NCI-H2107 treated with DMSO at 0.1 percent for 48 hours (cell line): ENCODE results near the gene KMT2C.
"Not testable (repeated sequence)": the region's sequence is repeated elsewhere in the genome, so short reads cannot be mapped to it uniquely, and the experiment has no call there.

Experiments
- DNase-seq: peaks from one replicate; lab custom pipeline; 2025; ENCODE audit not compliant: unreplicated experiment; lab: John Stamatoyannopoulos, UW

Gene KMT2C

DNA sequence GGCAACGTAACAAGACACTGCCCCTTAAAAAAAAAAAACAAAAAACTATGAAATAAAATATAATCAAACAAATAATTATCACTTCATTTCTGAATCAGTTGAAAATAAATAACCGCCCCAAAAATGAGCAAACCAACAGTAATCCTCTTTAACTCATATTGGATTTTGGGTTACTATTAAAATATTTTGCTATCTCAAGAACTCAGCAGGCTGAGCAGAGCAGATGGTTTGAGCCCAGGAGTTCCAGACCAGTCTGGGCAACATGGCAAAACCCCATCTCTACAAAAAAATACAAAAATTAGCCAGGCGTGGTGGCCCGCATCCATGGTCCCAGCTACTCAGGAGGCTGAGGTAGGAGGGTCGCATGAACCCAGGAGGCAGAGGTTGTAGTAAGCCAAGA lies 216.2 kb downstream of the KMT2C start:
- DNase-seq, result not testable (repeated sequence)

DNA sequence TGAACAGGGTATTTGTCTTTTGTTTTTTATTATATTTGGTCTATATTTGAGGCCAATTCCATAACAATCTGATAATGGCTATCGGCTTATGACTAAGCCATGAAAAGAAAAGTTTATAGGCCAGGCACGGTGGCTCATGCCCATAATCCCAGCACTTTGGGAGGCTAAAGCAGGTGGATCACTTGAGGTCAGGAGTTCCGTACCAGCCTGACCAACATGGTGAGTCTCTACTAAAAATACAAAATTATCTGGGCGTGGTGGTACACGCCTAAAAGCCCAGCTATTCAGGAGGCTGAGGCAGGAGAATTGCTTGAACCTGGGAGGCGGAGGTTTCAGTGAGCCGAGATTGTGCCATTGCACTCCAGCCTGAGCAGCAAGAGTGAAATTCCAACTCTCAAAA lies 227.0 kb downstream of the KMT2C start:
- not testable (repeated sequence) for DNase-seq

DNA sequence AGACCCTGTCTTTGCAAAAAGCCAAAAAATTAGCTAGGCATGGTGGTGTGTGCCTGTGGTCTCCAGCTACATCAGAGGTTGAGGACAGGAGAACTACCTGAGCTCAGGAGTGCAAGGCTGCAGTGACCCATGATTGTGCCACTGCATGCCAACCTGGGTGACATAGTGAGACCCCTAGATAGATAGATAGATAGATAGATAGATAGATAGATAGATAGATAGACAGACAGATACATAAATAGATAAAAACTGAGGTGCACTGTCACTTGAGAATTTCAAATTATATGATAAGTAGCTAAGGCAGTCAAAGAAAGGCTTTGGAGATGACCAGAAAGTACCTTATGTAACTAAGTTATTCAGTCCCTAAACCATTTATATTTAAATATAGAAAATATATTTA lies 231.4 kb downstream of the KMT2C start:
- not testable (repeated sequence) for DNase-seq

DNA sequence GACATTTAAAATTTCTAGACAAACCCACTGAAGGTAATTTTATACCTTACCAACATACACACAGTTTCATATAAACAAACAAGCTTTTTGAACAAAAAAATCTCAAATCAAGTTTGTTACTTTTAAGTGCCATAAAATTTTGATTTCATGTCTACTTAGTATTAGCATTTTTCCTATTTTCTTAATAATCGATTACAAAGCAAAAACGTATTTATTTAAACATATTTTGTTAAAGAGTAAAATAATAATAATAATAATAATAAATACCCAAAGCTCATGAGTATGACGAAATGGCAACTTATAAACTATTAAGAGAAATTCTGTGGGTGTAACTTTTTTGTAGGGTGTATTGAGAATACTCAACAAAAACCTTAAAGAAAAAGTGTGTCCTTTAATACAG lies 232.7 kb downstream of the KMT2C start:
- DNase-seq, result no peak

DNA sequence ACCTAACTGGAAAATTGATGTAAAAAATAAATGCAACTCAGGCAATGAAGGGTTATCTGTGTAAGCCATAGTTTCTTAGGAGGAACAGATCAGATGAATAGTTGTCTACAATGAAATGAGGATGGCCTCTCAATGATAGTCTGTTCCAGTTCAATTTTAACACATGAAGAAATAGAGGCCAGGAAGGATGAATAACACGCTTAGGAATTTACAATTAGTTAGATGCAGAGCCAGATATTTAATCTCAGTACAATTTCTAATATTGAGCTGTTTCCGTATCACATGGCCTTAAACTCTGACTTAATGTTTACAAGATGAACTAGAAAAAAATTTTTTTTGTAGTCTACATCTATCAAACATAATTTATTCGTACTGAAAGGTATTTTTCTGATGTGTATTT lies 233.7 kb downstream of the KMT2C start:
- no peak for DNase-seq

DNA sequence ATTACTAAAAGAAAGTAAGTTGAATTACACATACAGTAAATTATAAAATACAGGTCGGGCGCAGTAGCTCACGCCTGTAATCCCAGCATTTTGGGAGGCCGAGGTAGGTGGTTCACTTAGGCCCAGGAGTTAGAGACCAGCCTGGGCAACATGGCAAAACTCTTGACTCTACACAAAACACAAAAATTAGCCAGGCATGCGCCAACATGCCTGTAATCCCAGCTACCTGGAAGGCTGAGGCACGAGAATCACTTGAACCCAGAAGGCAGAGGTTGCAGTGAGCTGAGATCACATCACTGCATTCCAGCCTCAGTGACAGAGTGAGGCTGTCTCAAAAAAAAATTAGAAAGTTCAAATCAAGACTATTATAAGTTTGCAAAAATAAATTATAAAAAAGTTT lies 235.4 kb downstream of the KMT2C start:
- no peak for DNase-seq

DNA sequence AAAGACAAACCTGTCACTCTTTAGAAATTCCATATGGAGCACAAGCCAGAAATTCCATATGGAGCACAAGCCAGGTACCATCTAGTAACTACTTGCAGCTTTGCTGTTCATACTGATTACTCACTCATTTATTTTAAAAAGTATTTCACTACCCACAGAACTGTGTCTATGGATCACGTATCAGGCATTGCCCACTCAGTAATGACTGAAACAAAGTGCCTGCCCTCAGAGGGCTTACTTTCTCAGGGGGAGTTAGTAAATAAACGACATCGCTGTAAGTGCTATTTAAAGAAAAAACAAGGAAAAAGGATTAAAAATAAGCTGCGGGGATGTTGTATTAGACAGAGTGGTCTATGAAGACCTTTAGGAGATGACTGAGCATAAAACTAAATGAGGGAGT lies 239.4 kb downstream of the KMT2C start:
- DNase-seq, result no peak

DNA sequence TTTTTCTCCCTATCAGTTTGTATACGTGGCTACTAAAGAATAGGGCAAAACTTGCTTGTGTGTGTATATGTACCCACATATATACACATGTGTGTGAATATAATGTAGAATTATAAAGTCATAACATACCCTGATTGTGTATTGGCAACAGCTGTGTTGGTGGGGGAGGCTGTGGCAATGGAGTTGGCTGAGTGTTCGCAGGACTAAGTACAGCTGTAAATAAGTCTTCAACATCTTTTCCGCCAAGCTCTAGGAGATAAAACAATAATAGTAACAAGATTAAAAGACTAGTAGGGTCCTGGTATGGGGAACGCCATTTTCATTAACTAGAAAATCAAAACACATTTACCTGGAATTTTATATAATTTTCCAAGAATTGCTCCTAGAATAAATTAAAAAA lies 241.9 kb downstream of the KMT2C start:
- DNase-seq, result no peak

DNA sequence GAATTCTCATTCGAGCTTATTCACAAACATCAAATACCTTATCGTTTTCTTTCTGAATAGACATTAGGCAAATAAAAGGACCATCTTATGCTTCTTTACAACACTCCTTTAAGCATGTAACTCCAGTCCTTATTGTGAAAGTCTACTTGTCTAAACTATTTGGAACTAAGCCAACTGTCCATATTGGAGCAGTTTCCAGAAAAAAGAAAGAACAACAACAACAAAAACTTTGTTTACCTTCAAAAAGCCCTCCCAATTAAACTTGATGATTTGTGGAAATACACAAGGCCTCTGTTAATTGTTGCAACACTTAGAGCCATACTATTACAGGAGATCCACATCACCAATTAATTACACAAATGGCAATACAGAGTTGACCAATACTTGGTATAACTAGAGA lies 246.7 kb downstream of the KMT2C start:
- DNase-seq, result no peak

DNA sequence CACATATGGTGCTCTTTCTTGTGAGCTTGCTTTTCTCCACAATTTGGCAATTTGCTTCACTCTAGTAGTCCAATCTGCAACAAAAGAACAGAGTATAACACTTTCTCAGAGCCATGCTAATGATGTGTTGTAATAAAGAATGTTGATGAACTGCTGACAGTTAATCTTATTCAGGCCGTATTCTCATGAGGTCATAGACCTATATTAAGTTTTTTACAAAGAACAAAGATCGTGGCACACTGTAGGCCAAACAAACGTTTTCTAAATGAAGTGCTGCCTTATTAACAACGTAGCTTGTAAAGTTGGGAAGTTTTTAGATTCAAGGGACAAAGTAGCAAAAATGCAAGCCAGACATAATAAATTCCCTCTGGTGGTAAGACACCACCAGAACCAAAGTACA lies 250.2 kb downstream of the KMT2C start:
- no peak for DNase-seq

DNA sequence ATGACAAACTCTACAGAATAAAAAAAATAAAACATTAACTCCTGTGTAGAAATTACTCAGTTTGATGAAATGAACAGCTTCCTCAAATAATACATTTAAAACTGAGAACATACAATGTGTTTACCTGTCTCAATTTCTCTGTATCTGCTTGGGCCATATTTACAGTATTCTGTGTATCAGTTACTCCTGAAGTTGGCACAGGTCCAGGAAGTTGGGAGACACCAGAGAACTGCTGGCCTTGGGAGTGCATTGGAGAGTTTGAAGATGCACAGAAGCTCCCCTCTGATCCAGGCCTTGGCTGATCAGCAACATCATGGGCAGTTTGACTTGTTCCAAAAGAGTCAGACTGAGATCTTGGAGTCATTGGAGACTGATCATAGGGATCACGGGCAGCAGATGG lies 255.2 kb downstream of the KMT2C start:
- DNase-seq, result no peak

DNA sequence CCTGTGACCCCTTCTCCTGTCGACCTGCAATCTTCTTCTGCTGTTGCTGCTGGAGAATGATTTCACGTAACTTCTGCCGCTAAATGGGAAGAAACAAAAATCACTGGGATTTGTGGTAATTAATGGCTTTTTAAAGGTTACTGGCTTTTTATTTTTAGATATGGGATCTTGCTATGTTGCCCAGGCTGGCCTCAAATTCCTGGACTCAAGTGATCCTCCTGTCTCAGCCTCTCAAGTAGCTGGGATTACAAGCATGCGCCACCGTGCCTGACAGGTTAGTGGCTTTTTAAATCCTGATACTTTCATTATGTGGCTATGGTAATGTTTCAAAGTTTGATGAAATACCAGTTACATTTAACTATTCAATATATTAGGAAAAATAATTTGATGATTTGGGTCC lies 255.8 kb downstream of the KMT2C start:
- DNase-seq, result no peak

DNA sequence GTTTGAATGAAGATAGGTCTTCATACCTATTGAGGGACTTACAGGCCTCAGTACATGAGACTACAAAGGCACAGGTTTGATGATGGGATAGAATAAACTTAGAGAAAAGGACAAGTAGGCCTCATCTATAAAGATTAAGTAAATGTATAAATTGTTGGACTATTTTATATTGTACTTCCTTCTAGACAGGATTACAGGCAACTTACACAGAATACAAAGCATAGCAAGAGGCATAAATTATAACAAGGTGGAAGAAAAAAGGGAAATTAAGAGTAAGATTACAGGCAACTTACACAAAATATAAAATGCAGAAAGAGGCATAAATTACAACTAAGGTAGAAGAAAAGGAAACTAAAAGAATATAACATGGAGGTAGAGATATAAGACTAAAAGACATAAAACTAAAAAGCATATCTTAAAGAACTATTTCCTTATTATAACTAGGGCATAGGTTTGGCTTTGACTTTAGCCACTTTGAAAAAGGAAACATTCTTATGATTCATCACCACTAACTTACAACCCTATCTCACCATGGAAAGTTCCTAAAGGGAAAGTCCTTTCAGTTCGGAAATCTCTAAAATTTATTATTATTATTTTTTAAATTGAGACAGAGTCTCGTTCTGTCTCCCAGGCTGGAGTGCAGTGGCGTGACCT lies 257.3 kb downstream of the KMT2C start:
- no peak for DNase-seq

DNA sequence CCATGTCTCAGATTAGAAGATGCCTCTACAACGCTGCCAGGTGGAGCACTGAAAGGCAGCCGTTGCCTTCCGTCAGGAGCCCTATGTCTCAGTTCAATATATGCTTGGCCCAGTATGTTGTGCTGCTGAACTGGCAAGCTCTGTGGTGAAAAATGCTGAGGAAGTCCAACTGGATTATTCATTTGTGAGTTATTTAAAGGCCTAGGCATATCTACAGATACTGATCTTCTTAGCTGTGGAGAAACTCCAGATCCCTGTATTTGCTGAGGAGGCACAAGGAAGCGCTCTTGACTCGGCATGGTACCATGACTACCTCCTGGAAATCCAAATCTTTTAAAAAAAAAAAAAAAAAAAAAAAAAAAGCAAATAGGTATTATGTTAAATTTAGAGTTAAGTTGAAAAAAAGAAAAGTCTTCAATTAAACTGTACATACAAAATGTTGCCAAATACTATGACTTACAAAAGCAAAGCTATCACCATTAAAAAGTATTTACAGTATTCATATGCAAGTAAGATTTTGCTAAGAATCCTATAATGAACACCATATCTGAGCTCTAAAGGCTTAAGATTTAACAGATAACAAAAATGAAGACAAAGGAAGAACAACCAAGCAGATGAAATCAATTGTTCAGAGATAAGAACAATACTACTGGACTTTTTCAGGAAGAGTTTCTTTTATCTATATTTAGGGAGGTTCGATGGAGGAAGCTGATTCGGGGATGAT lies 258.0 kb downstream of the KMT2C start:
- DNase-seq, result no peak

DNA sequence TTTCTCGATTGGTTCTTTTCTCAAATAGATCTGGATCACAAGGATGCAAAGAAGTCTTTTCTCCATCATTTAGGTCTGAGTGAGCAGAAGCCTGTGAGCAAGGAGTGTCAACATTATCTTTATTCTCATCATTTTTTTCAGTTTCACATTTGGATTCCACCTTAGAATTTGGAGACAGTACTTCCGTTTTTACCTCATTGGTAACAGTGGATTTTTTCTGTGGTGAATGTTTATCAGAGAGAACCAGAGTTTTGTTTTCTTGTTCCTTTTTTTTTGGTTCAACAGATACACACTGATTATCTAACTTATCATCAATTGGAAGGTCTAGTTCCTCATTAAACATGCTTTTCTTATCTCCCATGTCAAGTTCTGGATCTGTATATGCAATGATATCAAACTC lies 259.0 kb downstream of the KMT2C start:
- DNase-seq, result no peak

DNA sequence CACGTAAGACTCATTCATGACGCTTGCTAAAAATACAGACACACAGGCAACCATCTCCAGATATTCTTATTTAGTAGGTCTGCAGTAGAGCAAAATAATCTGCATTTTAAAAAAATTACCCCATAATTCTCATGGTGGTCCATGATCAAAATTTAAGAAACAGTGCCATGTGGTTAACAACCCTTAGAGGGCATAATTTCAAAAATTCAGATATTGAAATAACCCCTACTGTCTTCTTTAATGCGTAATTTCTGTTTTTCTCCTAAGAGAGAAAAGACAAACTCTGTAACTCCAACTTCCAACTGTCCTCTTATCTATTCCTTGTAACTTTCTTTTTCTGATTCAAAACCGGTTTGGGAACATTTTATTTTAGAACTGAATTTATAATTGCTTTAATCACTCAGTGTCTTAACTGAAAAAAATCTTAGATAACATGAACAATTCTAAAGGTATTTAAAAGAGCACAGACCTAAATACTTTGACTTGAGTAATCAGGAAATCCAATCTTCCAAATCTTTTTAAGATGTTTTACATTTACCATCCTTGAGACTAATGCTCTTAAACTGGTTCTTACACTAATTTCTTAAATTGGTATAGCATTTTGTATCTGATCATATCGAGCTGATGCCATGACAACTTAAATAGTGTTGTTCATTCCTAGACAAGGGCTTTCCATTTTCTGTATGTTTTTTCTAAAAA lies 262.3 kb downstream of the KMT2C start:
- DNase-seq, result no peak

DNA sequence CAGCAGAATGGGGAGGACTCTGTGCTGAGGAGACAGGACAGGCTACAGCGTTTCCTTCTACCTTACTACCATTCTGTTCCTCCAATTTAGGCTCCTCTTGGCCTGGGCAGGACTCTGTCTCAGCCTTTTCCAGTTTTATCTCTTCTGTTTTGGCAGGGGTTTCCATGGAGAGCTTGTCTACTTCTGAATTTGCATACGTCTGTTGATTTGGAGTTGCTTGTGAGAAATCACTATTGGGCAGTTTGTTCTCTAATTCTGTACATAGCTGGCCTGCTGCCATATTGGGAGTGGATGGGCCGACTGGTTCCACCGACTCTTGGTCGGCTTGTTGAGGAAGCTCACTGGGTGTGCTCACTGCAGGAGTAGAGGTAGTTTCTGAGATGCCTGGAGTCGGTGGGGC lies 273.5 kb downstream of the KMT2C start:
- no peak for DNase-seq

DNA sequence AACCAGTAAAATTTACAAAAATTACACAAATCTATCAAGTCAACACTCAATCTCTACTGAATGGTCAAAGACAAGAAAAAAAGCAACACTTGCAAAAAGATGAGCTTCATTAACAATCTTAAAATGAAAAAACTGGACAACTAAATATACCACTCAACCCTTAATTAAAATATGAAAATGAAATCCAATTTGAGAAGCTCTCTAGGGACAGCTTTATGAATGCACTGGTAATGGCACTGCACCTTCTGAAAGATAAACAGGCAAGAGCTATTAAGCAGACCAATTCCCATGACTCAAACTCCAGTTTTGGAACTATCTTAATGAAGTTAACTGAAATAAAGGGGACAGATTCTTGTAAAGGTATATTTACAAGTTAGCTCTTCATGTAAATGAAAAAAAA lies 274.6 kb downstream of the KMT2C start:
- DNase-seq, result no peak

DNA sequence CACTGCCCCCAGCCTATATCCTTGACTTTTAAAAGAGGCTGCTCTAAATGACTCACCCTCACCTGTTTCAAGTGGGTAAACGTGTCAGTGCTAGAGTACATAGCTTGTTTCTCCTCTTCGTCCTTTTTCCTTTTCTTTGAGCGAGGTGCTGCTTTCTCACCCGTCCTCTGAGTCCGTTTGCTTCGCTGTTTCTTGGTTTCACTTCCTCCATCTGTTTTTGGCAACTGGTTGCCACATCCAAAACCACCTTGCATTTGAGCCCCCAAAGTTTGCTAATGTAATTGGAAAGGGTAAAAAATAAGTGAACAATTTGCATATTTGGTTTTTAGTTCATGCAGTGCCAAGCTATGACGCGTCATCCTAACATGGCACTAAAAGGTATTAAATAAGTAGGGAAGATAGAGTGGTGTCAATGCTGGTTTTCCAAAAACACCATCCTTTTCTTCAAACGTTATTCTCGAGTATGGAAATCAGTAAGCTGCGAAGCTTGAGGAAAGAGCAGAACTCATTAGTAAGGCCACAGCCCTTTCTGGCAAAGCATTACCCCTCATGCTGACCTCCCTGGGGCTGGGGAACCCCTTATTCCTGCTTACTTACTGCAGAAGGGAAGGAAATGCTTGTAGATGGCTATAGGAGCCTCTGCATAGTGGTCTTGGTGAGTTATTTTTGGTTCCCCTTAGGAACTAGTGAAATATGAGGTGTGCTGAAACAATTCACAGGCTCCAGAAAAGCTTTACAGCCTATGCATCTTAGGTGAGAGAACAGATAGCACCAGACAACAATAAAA lies 276.8 kb downstream of the KMT2C start:
- no peak for DNase-seq

DNA sequence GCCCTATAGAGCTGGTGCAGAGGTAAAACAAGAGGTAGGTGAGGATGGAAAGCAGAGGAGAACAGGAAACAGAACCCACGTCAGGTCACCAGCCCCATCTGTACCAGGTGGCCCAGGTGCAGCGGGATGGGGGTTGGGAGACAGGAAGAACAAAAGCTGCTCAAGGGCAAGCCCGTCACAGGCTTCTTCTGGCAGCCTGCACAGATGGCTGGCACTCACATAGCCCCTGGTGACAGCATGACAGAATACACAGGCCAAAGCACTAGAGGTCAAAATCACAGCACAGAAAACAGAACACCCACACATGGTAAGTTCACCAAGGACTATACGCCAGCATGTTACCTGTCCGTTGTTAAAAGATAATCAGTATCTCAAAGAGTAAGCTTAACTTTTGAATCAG lies 283.5 kb downstream of the KMT2C start:
- no peak for DNase-seq

DNA sequence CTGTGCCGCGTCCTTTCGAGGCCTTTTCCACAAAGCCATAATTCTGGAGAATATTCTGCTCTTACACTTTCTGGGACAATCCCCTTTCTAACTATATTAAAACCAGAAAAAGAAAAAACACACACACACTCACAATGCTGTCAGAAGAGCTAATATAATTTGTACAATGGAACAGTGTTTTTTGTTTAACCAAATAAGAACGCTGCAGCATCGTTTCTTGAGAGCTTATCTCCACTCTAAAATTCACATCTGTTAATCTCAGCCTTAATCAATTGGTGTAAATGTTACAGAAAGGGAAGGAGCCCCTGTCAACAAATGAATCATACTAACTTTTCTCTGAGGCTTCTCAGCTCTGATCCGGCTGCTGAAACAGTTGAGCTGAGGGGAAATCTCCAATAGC lies 286.4 kb downstream of the KMT2C start:
- DNase-seq, result no peak

DNA sequence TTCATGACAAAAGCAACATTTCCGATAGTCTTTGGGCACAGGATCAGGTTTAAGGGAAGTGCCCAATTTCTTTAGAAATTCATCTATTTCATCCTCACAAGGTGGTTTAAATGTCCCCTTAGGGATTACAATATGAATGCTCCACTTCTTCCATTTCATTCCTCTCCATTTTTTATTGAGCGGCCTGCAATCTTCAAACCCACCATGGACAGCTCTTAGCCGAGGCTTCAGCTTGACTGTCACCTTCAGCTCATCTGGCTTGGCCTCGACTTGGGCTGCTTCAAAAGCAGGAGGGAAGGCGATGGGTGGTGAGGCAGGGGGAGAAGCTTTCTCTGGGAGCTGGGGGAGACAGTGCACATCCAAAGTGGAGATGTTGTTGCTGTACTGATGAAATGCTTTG lies 287.1 kb downstream of the KMT2C start:
- no peak for DNase-seq
